B cell (primary cell): ENCODE data around the gene JUND. TPM values are rescaled to one million over a fixed set of nuclear protein-coding genes. Genes with fewer than 3 reads are reported as not detected.

Experiments used
- ATAC-seq: fragments of 200-7000 bp; cut with Tn5 transposase; one replicate; pipeline ENCODE4 v1.10.0; 2021; ENCODE audit warnings: low read depth, mild to moderate bottlenecking, moderate number of reproducible peaks, moderate library complexity
- CTCF ChIA-PET: fragments of 350-600 bp; sonication (Branson Sonifier 250); formaldehyde crosslinking; loops from one replicate; lab custom pipeline; 2021; ENCODE audit warnings: antibody characterized with exemption, inconsistent platforms; lab: Charles Lee
- POLR2A ChIA-PET: fragments of 350-600 bp; sonication (Branson Sonifier 250); formaldehyde crosslinking; loops from one replicate; lab custom pipeline; 2021; ENCODE audit warnings: antibody characterized with exemption; lab: Charles Lee
- DNase-seq: peaks from one replicate; pipeline ENCODE4 v3.0.0; 2013
- H2AFZ ChIP-seq: 2 replicates; pipeline ENCODE4 v1.6.1; 2012; ENCODE audit warnings: mild to moderate bottlenecking, low read depth, low read length; ENCODE audit not compliant: insufficient read depth, poor library complexity, severe bottlenecking
- H3K27ac ChIP-seq, 2 donors: 1 replicate in 1 of 2; 2 replicates in 1 of 2; pipeline ENCODE4 v1.5.1; 2012 to 2013; ENCODE audit warnings: low read length in 2 of 2, mild to moderate bottlenecking in 2 of 2, moderate library complexity in 1 of 2
- H3K27me3 ChIP-seq, 4 experiments: fragments of 200-600 bp in 1 of 4; sonication (generic) in 1 of 4; replicated peaks in 1 of 4; 1 replicate in 2 of 4; 2 replicates in 2 of 4; pipeline versions ENCODE4 v1.6.1 to v1.7.0; 2013 to 2016; ENCODE audit warnings: low read length in 3 of 4, mild to moderate bottlenecking in 2 of 4, mixed read lengths in 1 of 4, moderate library complexity in 1 of 4; ENCODE audit not compliant: insufficient read depth in 4 of 4, control insufficient read depth in 3 of 4; ENCODE audit errors: control extremely low read depth in 1 of 4
- H3K36me3 ChIP-seq, 2 experiments: replicated peaks in 1 of 2; 1 replicate in 1 of 2; 2 replicates in 1 of 2; pipeline versions ENCODE4 v1.6.1 to v1.7.1; 2013; ENCODE audit warnings: low read length in 1 of 2; ENCODE audit not compliant: insufficient read depth in 2 of 2, control insufficient read depth in 1 of 2; ENCODE audit errors: control extremely low read depth in 1 of 2, extremely low read depth in 1 of 2
- H3K4me1 ChIP-seq, 2 donors: fragments of 200-600 bp in 1 of 2; sonication (generic) in 1 of 2; 1 replicate in 1 of 2; 2 replicates in 1 of 2; pipeline versions ENCODE4 v1.5.1 to v1.6.1; 2013 to 2017; ENCODE audit warnings: low read length in 2 of 2; ENCODE audit not compliant: control insufficient read depth in 2 of 2, insufficient read depth in 2 of 2
- H3K4me2 ChIP-seq: replicated peaks from 2 replicates; pipeline ENCODE3; 2012; ENCODE audit warnings: mild to moderate bottlenecking, low read depth, low read length; ENCODE audit not compliant: poor library complexity, severe bottlenecking
- H3K4me3 ChIP-seq, 5 experiments: fragments of 200-600 bp in 1 of 5; sonication (generic) in 1 of 5; 1 replicate in 3 of 5; 2 replicates in 2 of 5; pipeline versions ENCODE4 v1.5.1 to v1.7.0; 2011 to 2016; ENCODE audit warnings: low read length in 4 of 5, mild to moderate bottlenecking in 4 of 5, low read depth in 2 of 5, control low read depth in 1 of 5, moderate library complexity in 1 of 5; ENCODE audit not compliant: insufficient read depth in 1 of 5; ENCODE audit errors: control extremely low read depth in 1 of 5, extremely low read depth in 1 of 5
- H3K79me2 ChIP-seq: fragments of 200-600 bp; sonication (generic); one replicate; pipeline ENCODE4 v1.6.0; 2016; ENCODE audit warnings: low read length; ENCODE audit not compliant: control insufficient read depth, insufficient read depth
- H3K9ac ChIP-seq: fragments of 200-600 bp; sonication (generic); 2 replicates; pipeline ENCODE4 v1.6.1; 2017; ENCODE audit warnings: mild to moderate bottlenecking, low read length, moderate library complexity
- H3K9me3 ChIP-seq, 3 donors: one replicate each; pipeline versions ENCODE4 v1.6.1 to v1.7.1; 2013; ENCODE audit warnings: low read length in 2 of 3; ENCODE audit not compliant: control insufficient read depth in 2 of 3, insufficient read depth in 1 of 3; ENCODE audit errors: control extremely low read depth in 1 of 3
- H4K20me1 ChIP-seq: 2 replicates; pipeline ENCODE4 v1.6.0; 2012; ENCODE audit warnings: mild to moderate bottlenecking, low read length; ENCODE audit not compliant: insufficient read depth, control insufficient read depth, poor library complexity, severe bottlenecking
- H3K27ac Mint-ChIP-seq: one replicate; pipeline ENCODE4 v1.8.0; 2021; ENCODE audit warnings: mixed read lengths
- H3K27me3 Mint-ChIP-seq: one replicate; pipeline ENCODE4 v1.8.0; 2021; ENCODE audit warnings: mixed read lengths
- H3K4me1 Mint-ChIP-seq: one replicate; pipeline ENCODE4 v1.8.0; 2021; ENCODE audit warnings: mixed read lengths
- H3K4me3 Mint-ChIP-seq: one replicate; pipeline ENCODE4 v1.8.0; 2021; ENCODE audit warnings: mixed read lengths
- H3K9me3 Mint-ChIP-seq: one replicate; pipeline ENCODE4 v1.8.0; 2022; ENCODE audit warnings: mixed read lengths; ENCODE audit not compliant: insufficient read depth
- EZH2 ChIP-seq: IDR thresholded peaks from 2 replicates; pipeline ENCODE4 v1.6.1; 2012; ENCODE audit warnings: borderline replicate concordance, low read depth, mild to moderate bottlenecking, moderate library complexity, low read length; ENCODE audit not compliant: insufficient read depth, poor library complexity, severe bottlenecking
- WGBS: methylation state at CpG from one replicate; pipeline ENCODE4 v1.1.5; 2013; ENCODE audit warnings: missing lambda C conversion rate; ENCODE audit not compliant: insufficient coverage; 5-methylcytosine and 5-hydroxymethylcytosine counted together
- intact Hi-C: fragments of 100-400 bp; cut with micrococcal nuclease; formaldehyde crosslinking; loops from one replicate; pipeline ENCODE4 v1.10.0; 2022
- polyA plus RNA-seq: library from polyadenylated mRNA; depleted of rRNA; stranded (reverse); fragments of >200 nt; gene quantifications from 2 replicates; pipeline ENCODE4 v1.2.3, GENCODE V29; 2012
- total RNA-seq, 2 donors: library from RNA; stranded (reverse); fragments of 120-200 nt in 1 of 2; gene quantifications; 1 replicate in 1 of 2; 2 replicates in 1 of 2; pipeline versions ENCODE4 v1.2.3 to v1.2.4, GENCODE V29; 2013 to 2022
- TF ChIP-seq, protein P1 (sequence below): fragments of 200-600 bp; IDR thresholded peaks from one replicate; pipeline ENCODE4 v1.8.0; 2022; ENCODE audit warnings: antibody characterized with exemption, mild to moderate bottlenecking

JUND gene
- total and polyA plus RNA-seq, 2 donors (not counting 1 experiment from before 2014, with no cell fraction given): 628 to 5,593 TPM

DNA sequence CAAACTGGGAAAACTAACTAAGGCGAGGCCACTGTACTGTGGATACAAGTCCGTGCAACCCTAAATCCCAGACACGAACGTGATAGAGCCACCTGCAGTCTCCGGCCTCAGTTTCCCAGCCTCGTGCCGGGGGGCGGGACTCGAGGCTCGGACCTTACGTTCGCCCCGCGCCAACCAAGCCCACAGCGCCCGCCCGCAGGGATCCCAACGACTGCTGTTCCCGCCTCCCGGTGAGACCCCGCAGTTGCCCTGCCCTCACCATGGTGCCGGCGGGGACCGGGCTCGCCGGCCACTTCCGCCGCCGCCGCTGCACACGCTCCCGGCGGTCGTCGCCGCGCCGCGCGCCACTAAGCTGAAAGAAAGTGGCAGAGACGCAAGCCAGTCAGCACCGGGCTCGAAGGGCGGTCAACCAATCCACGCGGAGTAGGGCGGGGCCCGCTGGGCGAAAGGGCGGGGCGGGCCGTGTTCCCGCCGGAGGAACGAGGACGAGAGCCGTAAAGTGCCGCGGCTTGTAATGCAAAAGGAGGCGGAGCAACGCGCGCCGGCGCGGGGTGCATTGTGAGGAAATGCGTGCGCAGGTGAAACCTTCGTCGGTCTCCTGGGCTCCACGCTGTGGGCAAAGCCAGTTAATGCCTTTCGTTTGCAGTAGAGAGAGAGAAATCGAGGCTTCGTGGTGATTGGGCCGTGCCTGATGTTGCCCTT lies 41.5 kb upstream of the JUND start, which contains the start of gene LSM4:
LSM4 (minus strand) TSS at position 318 of the 702 bp plus-strand sequence; CDS start at position 262, 56 bp downstream.
- DNase-seq (peak; percentile 100), ATAC-seq (peak; percentile 94)
- Mint-ChIP-seq H3K27ac (peak within 1 kb of the TSS; percentile 94), H3K9me3 (no peaks in the 10 kb centered on the region), H3K4me1 (peaks cover 47% of the 10 kb centered on the region), H3K4me3 (peak within 1 kb of the TSS; percentile 87), H3K27me3 (no peaks in the 10 kb centered on the region)
- no peaks in the 10 kb centered on the region for H3K36me3 ChIP-seq
- H4K20me1 ChIP-seq: peaks cover 7% of the 10 kb centered on the region
- intact Hi-C loops: loop anchor here (1.0 to 2.0 kb wide), 5 partner anchors 18 to 44 kb away; partner anchors contain the start of gene PGPEP1
- H3K4me2 ChIP-seq: peak within 1 kb of the TSS; percentile 85
- H3K9me3 ChIP-seq: peaks cover 0 to 6% (median 0%) of the 10 kb centered on the region in 3 donors
- TF ChIP-seq, protein P1, sequence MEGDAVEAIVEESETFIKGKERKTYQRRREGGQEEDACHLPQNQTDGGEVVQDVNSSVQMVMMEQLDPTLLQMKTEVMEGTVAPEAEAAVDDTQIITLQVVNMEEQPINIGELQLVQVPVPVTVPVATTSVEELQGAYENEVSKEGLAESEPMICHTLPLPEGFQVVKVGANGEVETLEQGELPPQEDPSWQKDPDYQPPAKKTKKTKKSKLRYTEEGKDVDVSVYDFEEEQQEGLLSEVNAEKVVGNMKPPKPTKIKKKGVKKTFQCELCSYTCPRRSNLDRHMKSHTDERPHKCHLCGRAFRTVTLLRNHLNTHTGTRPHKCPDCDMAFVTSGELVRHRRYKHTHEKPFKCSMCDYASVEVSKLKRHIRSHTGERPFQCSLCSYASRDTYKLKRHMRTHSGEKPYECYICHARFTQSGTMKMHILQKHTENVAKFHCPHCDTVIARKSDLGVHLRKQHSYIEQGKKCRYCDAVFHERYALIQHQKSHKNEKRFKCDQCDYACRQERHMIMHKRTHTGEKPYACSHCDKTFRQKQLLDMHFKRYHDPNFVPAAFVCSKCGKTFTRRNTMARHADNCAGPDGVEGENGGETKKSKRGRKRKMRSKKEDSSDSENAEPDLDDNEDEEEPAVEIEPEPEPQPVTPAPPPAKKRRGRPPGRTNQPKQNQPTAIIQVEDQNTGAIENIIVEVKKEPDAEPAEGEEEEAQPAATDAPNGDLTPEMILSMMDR: peak; percentile 62
- no peak for TF ChIP-seq EZH2
- peak within 1 kb of the TSS; percentile 81 to 97 (median 91) for H3K4me3 ChIP-seq
- no peaks in the 10 kb centered on the region for H3K27me3 ChIP-seq
- H2AFZ ChIP-seq: peak within 1 kb of the TSS; percentile 80
- peak within 1 kb of the TSS; percentile 87 to 90 for H3K27ac ChIP-seq
- peaks cover 51% of the 10 kb centered on the region for H3K79me2 ChIP-seq
- H3K4me1 ChIP-seq: peaks cover 29 to 45% of the 10 kb centered on the region in 2 donors
- under 1% methylated on average over 75 of the region's 75 CpGs for WGBS
- ChIA-PET CTCF (interaction anchor here (0.6 to 9.8 kb wide), 18 partner anchors 13 to 131 kb away, joined by 3 to 242 read pairs (median 4); partner anchors contain the start of genes JUND and SSBP4), POLR2A (interaction anchor here (0.5 to 3.9 kb wide), 10 partner anchors 15 to 267 kb away, joined by 4 to 128 read pairs (median 9); partner anchors contain the start of genes JUND and RAB3A)
- H3K9ac ChIP-seq: peak within 1 kb of the TSS; percentile 87
